Thoracic aorta (tissue), 2 donors: ENCODE data around the gene TANGO2. TPM values are rescaled to one million over a fixed set of nuclear protein-coding genes. Genes with fewer than 3 reads are reported as not detected.

Experiments used
- ATAC-seq: fragments of 150-250 bp; one replicate; pipeline ENCODE4 v1.8.0; 2017; ENCODE audit warnings: low read depth; ENCODE audit not compliant: insufficient number of reproducible peaks, low FRiP score
- DNase-seq: peaks from one replicate; pipeline ENCODE4 v3.0.0-alpha.2; 2020; ENCODE audit warnings: low spot score
- H3K27ac ChIP-seq, 2 donors: fragments of 200-600 bp; sonication (generic); 1 replicate in 1 of 2; 2 replicates in 1 of 2; pipeline ENCODE4 v1.5.1; 2016; ENCODE audit warnings: mild to moderate bottlenecking in 2 of 2, moderate library complexity in 2 of 2
- H3K27me3 ChIP-seq: fragments of 200-600 bp; sonication (generic); replicated peaks from 2 replicates; pipeline ENCODE4 v1.6.0; 2016; ENCODE audit warnings: mild to moderate bottlenecking; ENCODE audit not compliant: insufficient read depth
- H3K36me3 ChIP-seq: fragments of 200-600 bp; sonication (generic); one replicate; pipeline ENCODE4 v1.5.1; 2016
- H3K4me1 ChIP-seq, 2 donors: fragments of 200-600 bp; sonication (generic); 1 replicate in 1 of 2; 2 replicates in 1 of 2; pipeline versions ENCODE4 v1.5.1 to v1.6.0; 2016; ENCODE audit warnings: low read depth in 2 of 2, mild to moderate bottlenecking in 1 of 2; ENCODE audit not compliant: control insufficient read depth in 1 of 2
- H3K4me3 ChIP-seq: fragments of 200-600 bp; sonication (generic); 2 replicates; pipeline ENCODE4 v1.5.1; 2016; ENCODE audit warnings: mild to moderate bottlenecking
- H3K9me3 ChIP-seq: fragments of 200-600 bp; sonication (generic); 2 replicates; pipeline ENCODE4 v1.5.1; 2016
- CTCF ChIP-seq: fragments of 200-600 bp; sonication (generic); IDR thresholded peaks from one replicate; pipeline ENCODE4 v1.5.1; 2019; ENCODE audit warnings: antibody characterized with exemption
- total RNA-seq, 2 donors: library from RNA; depleted of rRNA; stranded (reverse); fragments of >200 nt; gene quantifications; one replicate each; pipeline versions ENCODE4 v1.1.0 to v1.2.3, GENCODE V29; 2016

TANGO2 gene
- total RNA-seq, 2 donors from 2014 or later: 48.7 to 109 TPM

- no peak for TF ChIP-seq CTCF
- ATAC-seq: no peak
These were observed 92.8 kb downstream of the TANGO2 start for GRCh38 chr22:20113551-20114310.

GRCh38 chr22:20114506-20115475 lies 93.9 kb downstream of the TANGO2 start:
- peaks cover 13 to 30% of the 10 kb centered on the region in 2 donors for H3K4me1 ChIP-seq
- peaks cover 34% of the 10 kb centered on the region for H3K36me3 ChIP-seq
- H3K9me3 ChIP-seq: no peaks in the 10 kb centered on the region
- H3K27ac ChIP-seq: no peak overlapping the region
- no peak for TF ChIP-seq CTCF
- no peaks in the 10 kb centered on the region for H3K27me3 ChIP-seq
- no peak for ATAC-seq
- H3K4me3 ChIP-seq: no peak overlapping the region
- DNase-seq: no peak

More at GRCh38 chr22:20113551-20114310, 92.8 kb downstream of the TANGO2 start:
- peaks cover 13 to 25% of the 10 kb centered on the region in 2 donors for H3K4me1 ChIP-seq
- H3K4me3 ChIP-seq: no peak overlapping the region
- no peak overlapping the region for H3K27ac ChIP-seq
- H3K36me3 ChIP-seq: peaks cover 43% of the 10 kb centered on the region
- no peak for DNase-seq
- H3K27me3 ChIP-seq: no peaks in the 10 kb centered on the region
- no peaks in the 10 kb centered on the region for H3K9me3 ChIP-seq

DNA sequence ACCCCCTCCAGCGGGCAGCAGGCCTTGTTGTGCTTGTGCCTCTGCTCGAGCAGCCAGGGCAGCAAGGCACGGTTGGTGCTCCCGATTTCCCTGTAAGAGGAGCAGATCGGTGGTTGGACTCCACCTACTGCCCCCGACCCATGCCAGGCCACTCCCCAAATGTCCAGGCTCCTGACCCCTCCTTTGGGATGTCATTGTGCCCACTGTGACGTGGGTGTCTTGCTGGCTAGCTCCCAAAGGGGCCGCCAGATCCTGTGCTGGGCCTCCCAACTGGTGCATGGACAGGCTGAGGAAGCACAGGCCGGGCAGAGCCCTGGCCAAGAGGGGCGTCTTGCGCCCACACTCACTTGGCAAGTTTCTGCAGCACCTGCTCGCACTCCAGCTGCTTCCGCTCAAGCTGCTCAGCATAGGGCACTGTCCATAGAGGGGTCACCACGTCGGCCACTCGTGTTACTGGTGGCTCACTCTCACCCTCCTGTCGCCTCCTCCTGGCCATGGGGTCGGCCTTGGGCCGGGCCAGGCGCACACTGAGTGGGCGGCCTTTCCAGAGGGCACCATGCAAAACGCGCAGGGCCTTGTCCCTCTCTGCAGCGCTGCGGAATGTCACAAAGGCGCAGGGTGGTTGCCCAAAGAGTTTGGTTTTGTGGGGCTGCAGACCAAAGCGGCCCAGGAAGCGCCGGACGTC lies 94.9 kb downstream of the TANGO2 start, which contains the start of gene RANBP1:
TSS of gene RANBP1 (plus strand) at position 414 of the 685 bp plus-strand sequence. CDS start at position 495, 81 bp downstream.
- H3K27ac ChIP-seq: peak within 1 kb of the TSS; percentile 72 to 88
- no peak for ATAC-seq
- no peaks in the 10 kb centered on the region for H3K27me3 ChIP-seq
- peaks cover 27% of the 10 kb centered on the region for H3K36me3 ChIP-seq
- H3K4me1 ChIP-seq: peaks cover 13 to 30% of the 10 kb centered on the region in 2 donors
- no peaks in the 10 kb centered on the region for H3K9me3 ChIP-seq
- peak within 1 kb of the TSS; percentile 97 for H3K4me3 ChIP-seq
- DNase-seq: no peak
- TF ChIP-seq CTCF: no peak

DNA sequence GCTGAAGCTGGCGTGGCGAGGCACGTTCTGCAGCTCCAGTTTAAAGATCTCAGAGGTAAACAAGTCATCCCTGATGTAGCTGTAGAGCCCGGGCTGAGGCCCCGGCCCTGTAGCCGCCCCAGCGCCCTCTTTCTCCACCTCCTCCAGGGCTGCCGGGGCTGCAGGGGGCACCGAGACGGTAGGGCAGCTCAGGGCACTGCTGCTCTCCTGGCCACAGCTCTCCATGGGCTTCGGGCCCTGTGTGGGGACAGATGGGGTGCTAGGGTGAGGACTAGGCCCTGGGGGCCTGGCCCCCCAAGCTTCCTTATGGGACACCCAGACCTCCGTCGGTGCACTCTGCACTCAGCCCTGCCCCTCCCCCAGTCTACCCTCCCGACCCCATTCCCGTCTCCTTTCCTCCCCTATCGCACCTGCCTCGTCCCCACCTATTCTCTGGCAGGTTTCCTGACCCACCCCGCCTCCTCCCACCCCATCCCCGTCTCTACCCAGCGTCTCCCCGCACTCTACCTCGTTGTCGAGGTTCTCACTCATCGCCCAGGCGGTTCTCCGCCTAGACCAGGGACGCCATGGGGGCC lies 95.6 kb downstream of the TANGO2 start:
- H3K4me3 ChIP-seq: peak overlapping the region; percentile 97
- ATAC-seq (no peak), DNase-seq (no peak)
- peaks cover 13 to 30% of the 10 kb centered on the region in 2 donors for H3K4me1 ChIP-seq
- no peaks in the 10 kb centered on the region for H3K27me3 ChIP-seq
- no peaks in the 10 kb centered on the region for H3K9me3 ChIP-seq
- no peak for TF ChIP-seq CTCF
- H3K36me3 ChIP-seq: peaks cover 27% of the 10 kb centered on the region
- H3K27ac ChIP-seq: peak overlapping the region; percentile 72 to 88

Other genes with a start within 250 kb of the TANGO2 start
- 1 to 10 TPM; 2.3 to 7.7 TPM for gene GNB1L, start 166.2 kb upstream of the TANGO2 start, total RNA-seq
- 10 to 100 TPM; 11.8 to 17.2 TPM for gene RTL10, start 166.2 kb upstream of the TANGO2 start, total RNA-seq
- gene COMT, start 79.3 kb upstream of the TANGO2 start, total RNA-seq: 100 to 1,000 TPM; 230 to 300 TPM
- gene TXNRD2, start 79.3 kb upstream of the TANGO2 start, total RNA-seq: 10 to 100 TPM; 27.4 to 37.6 TPM
- gene ARVCF, start 4.3 kb upstream of the TANGO2 start, total RNA-seq: 100 to 1,000 TPM in 1 of 2 donors, 10 to 100 TPM in 1; 95.0 to 165 TPM
- gene DGCR8, start 59.1 kb downstream of the TANGO2 start, total RNA-seq: 10 to 100 TPM; 23.7 to 47.3 TPM
- gene RANBP1, start 95.0 kb downstream of the TANGO2 start, total RNA-seq: 100 to 1,000 TPM; 130 to 140 TPM
- gene TRMT2A, start 96.1 kb downstream of the TANGO2 start, total RNA-seq: 10 to 100 TPM; 61.8 to 94.8 TPM
- 10 to 100 TPM; 14.8 to 49.8 TPM for gene ZDHHC8, start 110.7 kb downstream of the TANGO2 start, total RNA-seq
- gene CCDC188, start 129.9 kb downstream of the TANGO2 start, total RNA-seq: not detected
- 1 to 10 TPM in 1 of 2 donors, not detected in 1; 7.4 TPM for gene RTN4R, start 247.2 kb downstream of the TANGO2 start, total RNA-seq